GM15510 (cell line): ENCODE results near the gene POLE.

Source experiments
- POLR2A ChIP-seq: IDR thresholded peaks from 3 replicates; pipeline ENCODE4 v1.6.1; 2011; ENCODE audit warnings: borderline replicate concordance; ENCODE audit not compliant: insufficient read length; ENCODE audit errors: extremely low read depth

The POLE gene

GRCh38 chr12:132638541-132639408 lies 48.4 kb downstream of the POLE start:
- TF ChIP-seq POLR2A, result no peak

- TF ChIP-seq POLR2A, result no peak
These were observed 49.3 kb downstream of the POLE start for GRCh38 chr12:132637811-132638210.

DNA sequence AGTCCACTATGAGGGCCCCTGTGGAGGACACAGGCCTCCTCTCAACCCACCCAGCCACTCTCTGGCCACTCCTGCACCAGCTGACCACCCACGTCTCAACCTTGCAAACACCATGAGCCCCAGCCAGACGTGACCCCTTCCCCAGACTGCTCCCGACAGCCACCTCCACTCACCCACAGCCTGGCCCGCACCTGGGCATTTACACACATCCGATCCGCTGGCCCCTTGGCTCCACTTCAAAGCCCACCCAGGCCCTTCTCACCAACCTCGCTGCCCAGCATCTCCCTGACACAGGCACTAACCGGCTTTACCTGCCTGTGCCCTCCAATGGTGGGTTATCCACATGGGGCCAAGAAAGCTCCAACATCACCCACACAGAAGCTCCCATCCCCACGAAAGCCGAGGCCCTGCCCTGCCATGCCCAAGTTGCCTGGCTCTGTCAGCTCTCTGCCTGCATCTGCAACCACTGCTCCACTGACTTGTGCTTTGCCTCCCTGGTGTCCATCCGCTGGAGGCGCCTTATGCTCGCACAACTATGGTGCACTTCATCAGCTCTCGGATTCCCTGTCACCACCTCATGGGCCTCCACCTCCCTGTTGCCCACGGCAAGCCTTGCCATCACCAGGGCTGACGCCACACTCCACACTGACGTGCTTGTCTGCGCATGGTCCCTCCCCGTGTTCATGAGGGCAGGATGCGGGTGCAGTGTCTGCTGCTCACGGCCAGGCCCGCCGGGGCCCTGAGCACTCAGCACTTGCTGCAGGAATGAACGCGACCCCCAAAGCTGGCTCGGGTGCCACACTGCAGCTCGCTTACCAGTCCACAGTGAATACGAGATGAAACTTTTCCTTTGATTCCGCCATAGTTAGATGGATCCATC lies 51.8 kb downstream of the POLE start:
- TF ChIP-seq POLR2A, result no peak

DNA sequence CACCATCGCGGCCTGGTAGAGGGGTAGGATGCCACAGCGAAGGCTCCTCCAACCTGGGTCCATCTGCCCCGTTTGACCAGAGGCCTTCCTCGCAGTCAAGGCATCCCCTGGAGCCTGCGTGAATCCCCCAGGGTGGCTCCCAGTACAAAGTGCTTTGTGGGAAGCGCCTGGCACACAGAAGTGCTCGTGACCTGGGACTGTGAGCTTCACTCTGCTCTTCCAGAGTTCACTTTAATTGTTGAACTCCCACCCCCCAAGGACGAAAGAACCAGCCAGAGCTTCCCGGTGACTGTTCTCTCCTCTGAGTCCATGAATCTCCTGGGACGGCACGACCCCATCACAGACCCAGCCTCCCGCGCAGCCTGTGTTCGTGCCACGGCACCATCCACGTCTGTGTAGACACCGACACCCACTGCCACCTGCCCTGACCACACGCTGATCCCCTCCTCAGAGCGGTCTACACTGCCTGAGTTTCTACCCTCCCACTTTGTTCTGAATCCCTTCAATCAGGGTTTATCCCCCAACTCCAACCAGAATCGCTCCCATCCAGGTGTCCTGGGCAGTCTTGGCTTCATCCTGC lies 52.6 kb downstream of the POLE start:
- TF ChIP-seq POLR2A, result no peak

DNA sequence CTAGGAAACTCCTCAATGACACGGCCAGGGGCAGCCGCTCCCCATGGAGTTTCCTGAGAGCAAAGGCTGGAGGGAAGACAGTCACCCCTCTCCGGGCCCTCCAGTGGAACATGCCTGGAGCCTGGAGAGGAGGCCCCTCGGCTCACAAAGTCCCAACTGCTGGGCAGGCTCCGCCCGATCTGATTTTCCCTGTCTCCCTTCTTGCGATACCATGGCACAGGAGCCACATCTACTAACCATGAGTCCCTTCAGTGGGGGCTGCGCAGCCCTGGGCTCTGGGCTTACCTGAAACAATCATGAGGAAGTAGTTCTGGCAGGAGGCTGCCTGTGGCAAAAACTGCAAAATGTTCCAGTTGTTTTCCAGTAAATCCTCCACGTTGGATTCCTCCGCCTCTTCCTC lies 53.2 kb downstream of the POLE start:
- TF ChIP-seq POLR2A, result no peak

GRCh38 chr12:132633398-132633797 lies 53.7 kb downstream of the POLE start:
- TF ChIP-seq POLR2A, result no peak

DNA sequence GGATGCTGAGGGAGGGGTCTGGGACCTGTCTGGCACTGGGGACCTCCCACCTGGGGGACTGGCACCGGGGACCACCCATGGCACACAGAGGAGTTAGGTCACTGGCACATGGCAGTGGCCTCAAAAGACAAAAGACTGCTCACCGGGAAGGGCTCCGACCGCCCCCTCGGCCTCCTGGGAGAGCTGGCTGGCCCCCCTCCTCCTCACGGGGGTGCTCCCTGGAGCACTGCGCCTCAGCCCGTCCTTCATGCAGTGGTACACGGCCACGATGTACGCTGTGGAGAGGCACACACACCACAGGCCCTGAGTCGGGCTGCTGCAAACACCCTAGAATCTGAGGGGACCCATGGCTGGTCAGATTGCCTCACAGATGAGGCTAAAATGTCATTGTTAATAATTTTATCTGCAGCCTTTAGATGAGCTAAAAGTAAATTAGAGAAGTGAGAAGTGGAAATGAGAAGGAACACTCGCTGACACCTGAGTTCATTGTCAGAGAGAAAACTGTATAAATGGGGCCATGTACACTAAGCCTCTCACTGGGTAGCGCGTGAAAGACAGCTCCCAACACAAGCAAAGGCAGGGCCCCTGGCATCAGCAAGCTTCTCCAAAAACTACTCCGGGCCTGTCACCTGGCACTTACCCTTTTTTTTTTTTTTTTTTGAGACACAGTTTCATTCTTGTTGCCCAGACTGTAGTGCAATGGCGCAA lies 54.5 kb downstream of the POLE start:
- TF ChIP-seq POLR2A, result no peak

DNA sequence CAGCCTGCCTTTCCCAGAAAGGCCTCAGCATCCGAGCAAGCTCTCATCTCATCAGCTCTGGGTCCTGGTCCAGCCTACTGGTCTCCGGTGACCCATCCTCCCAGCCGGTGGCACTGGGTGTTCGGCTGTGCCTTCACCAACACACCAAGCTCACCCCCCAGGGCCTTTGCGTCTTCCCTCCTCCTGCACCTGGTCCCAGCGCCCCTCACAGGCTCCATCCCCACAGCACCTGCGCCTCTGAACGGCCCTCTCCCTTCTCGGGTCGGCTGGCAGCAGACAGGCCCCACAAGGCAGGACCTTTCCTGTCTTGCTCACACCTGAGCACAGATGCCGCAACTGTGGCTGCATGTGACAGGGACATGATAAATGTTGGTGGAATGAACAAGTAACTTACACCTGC lies 55.5 kb downstream of the POLE start:
- TF ChIP-seq POLR2A, result no peak

- TF ChIP-seq POLR2A, result no peak
These were observed 56.5 kb downstream of the POLE start for GRCh38 chr12:132630672-132631071.

- TF ChIP-seq POLR2A, result no peak
These were observed 57.8 kb downstream of the POLE start for GRCh38 chr12:132629330-132629729.

- no peak for TF ChIP-seq POLR2A
These were observed 61.3 kb downstream of the POLE start for GRCh38 chr12:132625731-132626430.

GRCh38 chr12:132624910-132625630 lies 62.1 kb downstream of the POLE start:
- no peak for TF ChIP-seq POLR2A

- TF ChIP-seq POLR2A, result no peak
These were observed 62.8 kb downstream of the POLE start for GRCh38 chr12:132624186-132624855.
